Body of pancreas (tissue), 4 donors: ENCODE data around the gene PRKAA1. TPM values are rescaled to one million over a fixed set of nuclear protein-coding genes. Genes with fewer than 3 reads are reported as not detected.
"Not testable (repeated sequence)": the region's sequence is repeated elsewhere in the genome, so short reads cannot be mapped to it uniquely, and the experiment has no call there.

Experiments
- ATAC-seq: fragments of 150-250 bp; one replicate; pipeline ENCODE4 v1.9.1; 2016
- DNase-seq, 4 donors: peaks; one replicate each; pipeline ENCODE4 v3.0.0-alpha.2; 2019
- H3K27ac ChIP-seq, 4 donors: fragments of 200-600 bp; sonication (generic); 1 replicate in 3 of 4; 2 replicates in 1 of 4; pipeline versions ENCODE4 v1.5.1 to v1.6.1; 2016 to 2019; ENCODE audit warnings: mild to moderate bottlenecking in 1 of 4, mixed read lengths in 1 of 4, moderate library complexity in 1 of 4
- H3K27me3 ChIP-seq, 2 donors: fragments of 200-600 bp; sonication (generic); one replicate each; pipeline ENCODE4 v1.6.0; 2016; ENCODE audit warnings: mild to moderate bottlenecking in 1 of 2
- H3K36me3 ChIP-seq, 2 donors: fragments of 200-600 bp; sonication (generic); replicated peaks in 1 of 2; 2 replicates each; pipeline ENCODE4 v1.5.1; 2016; ENCODE audit warnings: low read depth in 2 of 2; ENCODE audit not compliant: insufficient read depth in 1 of 2
- H3K4me1 ChIP-seq: fragments of 200-600 bp; sonication (generic); one replicate; pipeline ENCODE4 v1.6.0; 2016
- H3K4me3 ChIP-seq, 2 donors: fragments of 200-600 bp; sonication (generic); 1 replicate in 1 of 2; 2 replicates in 1 of 2; pipeline ENCODE4 v1.5.1; 2016 to 2019
- H3K9me3 ChIP-seq, 3 donors: fragments of 200-600 bp; sonication (generic); 1 replicate in 2 of 3; 2 replicates in 1 of 3; pipeline ENCODE4 v1.5.1; 2016
- POLR2A ChIP-seq, 3 donors: fragments of 450-650 bp; IDR thresholded peaks; one replicate each; pipeline ENCODE4 v1.6.1; 2016; ENCODE audit warnings: antibody characterized with exemption in 3 of 3, mild to moderate bottlenecking in 2 of 3
- WGBS, 2 donors: methylation state at CpG; one replicate each; pipeline ENCODE4 v1.1.5; 2017; 5-methylcytosine and 5-hydroxymethylcytosine counted together
- intact Hi-C: fragments of 100-400 bp; cut with DNase I; formaldehyde crosslinking; loops from one replicate; pipeline ENCODE4 v1.15.1; 2023
- total RNA-seq, 2 donors: library from RNA; depleted of rRNA; stranded (reverse); fragments of >200 nt; gene quantifications; one replicate each; pipeline ENCODE4 v1.1.0, GENCODE V29; 2016
- TF ChIP-seq, protein P1 (sequence below), 7 experiments: fragments of 450-650 bp in 4 of 7; fragments of 200-600 bp in 3 of 7; sonication (generic) in 3 of 7; IDR thresholded peaks; one replicate each; pipeline ENCODE4 v1.5.1; 2016 to 2019; ENCODE audit warnings: antibody characterized with exemption in 7 of 7

The PRKAA1 gene
- total RNA-seq, 2 donors from 2014 or later: 53.2 to 70.9 TPM

DNA sequence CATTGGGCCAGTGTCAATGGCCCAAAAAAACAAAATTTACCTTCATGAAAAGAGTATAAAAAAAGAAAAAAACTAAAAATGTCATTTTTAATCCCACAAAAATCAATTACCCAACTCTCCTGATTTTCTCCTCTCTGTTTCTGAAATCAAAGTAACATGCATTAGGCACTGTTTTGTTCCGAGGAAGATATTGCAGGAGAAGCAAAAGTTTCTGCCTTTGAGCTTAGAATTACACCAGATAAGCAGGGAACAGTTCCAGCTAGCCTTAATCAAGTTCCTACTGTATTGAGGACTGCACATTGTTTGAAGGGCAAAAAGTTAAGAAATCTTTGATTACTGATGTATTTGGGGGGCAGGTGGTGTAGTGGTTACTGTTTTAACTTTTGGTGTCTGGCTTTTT is 1.1 kb upstream of the PRKAA1 start:
- no peak overlapping the region for H3K4me3 ChIP-seq
- intact Hi-C loops: no loop called here
- H3K27ac ChIP-seq: no peak overlapping the region
- H3K36me3 ChIP-seq: no peaks in the 10 kb centered on the region
- no peaks in the 10 kb centered on the region for H3K9me3 ChIP-seq
- no peak for ATAC-seq
- DNase-seq: no peak
- H3K27me3 ChIP-seq: no peaks in the 10 kb centered on the region
- H3K4me1 ChIP-seq: peaks cover 23% of the 10 kb centered on the region
- TF ChIP-seq, protein P1, sequence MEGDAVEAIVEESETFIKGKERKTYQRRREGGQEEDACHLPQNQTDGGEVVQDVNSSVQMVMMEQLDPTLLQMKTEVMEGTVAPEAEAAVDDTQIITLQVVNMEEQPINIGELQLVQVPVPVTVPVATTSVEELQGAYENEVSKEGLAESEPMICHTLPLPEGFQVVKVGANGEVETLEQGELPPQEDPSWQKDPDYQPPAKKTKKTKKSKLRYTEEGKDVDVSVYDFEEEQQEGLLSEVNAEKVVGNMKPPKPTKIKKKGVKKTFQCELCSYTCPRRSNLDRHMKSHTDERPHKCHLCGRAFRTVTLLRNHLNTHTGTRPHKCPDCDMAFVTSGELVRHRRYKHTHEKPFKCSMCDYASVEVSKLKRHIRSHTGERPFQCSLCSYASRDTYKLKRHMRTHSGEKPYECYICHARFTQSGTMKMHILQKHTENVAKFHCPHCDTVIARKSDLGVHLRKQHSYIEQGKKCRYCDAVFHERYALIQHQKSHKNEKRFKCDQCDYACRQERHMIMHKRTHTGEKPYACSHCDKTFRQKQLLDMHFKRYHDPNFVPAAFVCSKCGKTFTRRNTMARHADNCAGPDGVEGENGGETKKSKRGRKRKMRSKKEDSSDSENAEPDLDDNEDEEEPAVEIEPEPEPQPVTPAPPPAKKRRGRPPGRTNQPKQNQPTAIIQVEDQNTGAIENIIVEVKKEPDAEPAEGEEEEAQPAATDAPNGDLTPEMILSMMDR (IDR thresholded peaks at IDR 0.05): no peak
- TF ChIP-seq POLR2A (IDR thresholded peaks at IDR 0.05): no peak
- WGBS, 2 donors: 18 to 38% methylated on average over 1 of the region's 1 CpG

DNA sequence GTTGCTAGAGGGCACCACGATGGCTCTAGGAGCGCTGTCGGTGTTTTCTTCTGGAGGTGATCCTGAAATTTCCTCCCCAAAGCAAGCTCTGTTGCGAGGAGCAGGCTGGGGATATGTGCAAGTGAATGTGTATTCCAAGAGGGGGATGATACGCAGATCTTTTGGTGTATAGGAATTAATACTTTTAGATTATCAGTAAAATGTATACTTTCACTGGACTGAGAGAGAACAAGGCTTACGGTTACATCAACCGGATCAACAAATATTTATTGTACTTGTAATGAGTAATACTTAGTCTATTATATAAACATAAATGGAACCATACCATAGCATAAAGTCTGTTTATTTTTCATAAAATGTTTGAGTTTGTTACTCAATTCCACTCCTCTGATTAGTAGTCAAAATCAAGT is 632 bp upstream of the PRKAA1 start:
- intact Hi-C loops: no loop called here
- Histone ChIP-seq H3K36me3 (no peaks in the 10 kb centered on the region), H3K4me3 (peak overlapping the region; percentile 74 to 100), H3K9me3 (no peaks in the 10 kb centered on the region), H3K4me1 (peaks cover 23% of the 10 kb centered on the region), H3K27me3 (no peaks in the 10 kb centered on the region), H3K27ac (peak overlapping the region in 3 of 4 donors; percentile 91 to 96 (median 93))
- ATAC-seq (no peak), DNase-seq (no peak)
- WGBS, 2 donors: 2 to 8% methylated on average over 7 of the region's 7 CpGs
- TF ChIP-seq, protein P1 (IDR thresholded peaks at IDR 0.05): no peak
- no peak for TF ChIP-seq POLR2A (IDR thresholded peaks at IDR 0.05)

DNA sequence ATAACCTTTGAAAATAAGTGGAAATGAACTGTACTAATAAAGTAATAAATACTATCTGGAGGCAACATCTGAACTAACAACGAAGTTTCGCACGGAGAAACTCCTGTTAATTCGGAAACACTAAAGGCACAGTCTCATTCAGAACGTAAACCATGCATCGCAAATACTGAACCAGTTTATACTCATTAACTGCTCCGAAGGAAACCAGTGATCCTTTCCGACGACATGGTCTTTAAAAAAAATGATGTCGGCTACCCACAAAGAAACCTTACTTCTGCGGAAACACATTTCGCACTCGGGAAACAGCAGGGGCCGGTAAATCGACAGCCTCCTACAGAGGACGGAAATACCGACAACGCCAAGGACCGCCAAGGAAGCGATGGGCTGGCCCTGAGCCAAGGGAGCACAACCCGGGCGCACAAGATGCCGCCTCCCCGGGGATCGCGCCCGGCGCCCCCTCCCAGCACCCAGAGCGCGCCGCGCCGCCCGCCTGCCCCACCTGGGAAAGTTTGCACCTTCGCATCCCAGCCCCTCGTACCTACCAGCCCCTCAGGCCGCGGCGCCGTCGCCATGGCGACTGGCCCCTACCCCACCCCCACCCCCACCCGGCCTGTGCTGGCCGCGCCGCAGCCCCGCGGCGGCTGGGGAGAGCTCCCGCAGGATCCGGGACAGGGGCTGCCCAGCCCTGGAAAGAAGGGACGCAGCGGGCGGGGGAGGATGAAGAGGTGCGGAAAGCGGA is 732 bp downstream of the PRKAA1 start:
- peaks cover 23% of the 10 kb centered on the region for H3K4me1 ChIP-seq
- ATAC-seq (peak; percentile 64), DNase-seq (peak; percentile 67 to 76 (median 69))
- TF ChIP-seq, protein P1 (IDR thresholded peaks at IDR 0.05): no peak
- no peak for TF ChIP-seq POLR2A (IDR thresholded peaks at IDR 0.05)
- no peaks in the 10 kb centered on the region for H3K9me3 ChIP-seq
- intact Hi-C loops: no loop called here
- H3K27ac ChIP-seq: peak overlapping the region; percentile 79 to 96 (median 92)
- H3K4me3 ChIP-seq: peak overlapping the region; percentile 97 to 100
- H3K36me3 ChIP-seq: no peaks in the 10 kb centered on the region
- 0% methylated on average over 13 to 42 of the region's 56 CpGs for WGBS, 2 donors
- H3K27me3 ChIP-seq: no peaks in the 10 kb centered on the region

DNA sequence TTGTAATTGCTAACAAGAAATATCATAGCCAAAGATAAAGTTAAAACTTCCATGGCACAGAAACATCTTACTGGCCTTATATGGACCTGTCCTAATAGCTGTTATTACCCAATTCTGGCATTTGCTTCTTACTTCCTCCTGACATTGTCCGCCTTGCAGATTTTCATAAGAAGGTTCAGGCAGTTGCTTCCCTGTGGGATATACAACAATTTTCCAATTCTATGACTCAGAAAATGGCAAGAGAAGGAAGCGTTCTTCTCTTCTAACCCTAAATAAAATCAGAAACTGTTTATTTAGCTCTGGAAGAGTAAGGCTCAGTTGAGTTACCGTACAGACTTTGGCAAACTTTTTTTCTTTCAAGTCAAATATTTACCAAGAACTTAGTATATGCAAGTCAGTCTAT is 1.7 kb downstream of the PRKAA1 start:
- WGBS, 2 donors: 7 to 8% methylated on average over 3 of the region's 3 CpGs
- Histone ChIP-seq H3K27me3 (no peaks in the 10 kb centered on the region), H3K36me3 (no peaks in the 10 kb centered on the region), H3K27ac (peak overlapping the region in 2 of 4 donors; percentile 37 to 96), H3K4me3 (peak overlapping the region in 1 of 2 donors; percentile 97), H3K4me1 (peaks cover 29% of the 10 kb centered on the region), H3K9me3 (no peaks in the 10 kb centered on the region)
- DNase-seq: peak in 1 of 4 donors; percentile 10
- TF ChIP-seq, protein P1 (IDR thresholded peaks at IDR 0.05): no peak
- no peak for TF ChIP-seq POLR2A (IDR thresholded peaks at IDR 0.05)
- intact Hi-C loops: no loop called here
- no peak for ATAC-seq

DNA sequence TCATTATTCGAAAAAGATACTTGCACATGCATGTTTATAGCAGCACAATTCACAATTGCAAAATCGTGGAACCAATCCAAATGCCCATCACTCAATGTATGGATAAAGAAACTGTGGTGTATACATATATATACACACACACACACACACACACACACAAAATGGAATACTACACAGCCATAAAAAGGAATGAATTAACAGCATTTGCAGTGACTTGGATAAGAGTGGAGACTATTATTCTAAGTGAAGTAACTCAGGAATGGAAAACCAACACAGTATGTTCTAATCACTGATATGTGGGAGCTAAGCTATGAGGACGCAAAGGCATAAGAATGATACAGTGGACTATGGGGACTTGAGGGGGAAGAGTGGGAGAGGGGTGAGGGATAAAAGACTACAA is 3.3 kb downstream of the PRKAA1 start:
- ATAC-seq, H3K27ac ChIP-seq, H3K4me3 ChIP-seq, DNase-seq, H3K36me3 ChIP-seq, H3K27me3 ChIP-seq, intact Hi-C loops, H3K9me3 ChIP-seq: not testable (repeated sequence)
- H3K4me1 ChIP-seq: peaks cover 38% of the 10 kb centered on the region
- 82 to 88% methylated on average over 3 of the region's 3 CpGs for WGBS, 2 donors

DNA sequence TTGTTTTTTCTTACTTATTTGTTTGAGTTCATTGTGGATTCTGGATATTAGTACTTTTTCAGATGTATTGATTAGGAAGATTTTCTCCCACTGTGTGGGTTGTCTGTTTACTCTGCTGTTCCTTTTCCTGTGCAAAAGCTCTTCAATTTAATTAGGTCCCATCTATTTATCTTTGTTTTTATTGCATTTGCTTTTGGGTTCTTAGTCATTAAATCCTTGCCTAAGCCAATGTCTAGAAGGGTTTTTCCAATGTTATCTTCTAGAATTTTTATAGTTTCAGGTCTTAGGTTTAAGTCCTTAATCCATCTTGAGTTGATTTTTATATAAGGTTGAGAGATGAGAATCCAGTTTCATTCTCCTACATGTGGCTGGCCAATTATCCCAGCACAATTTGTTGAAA is 3.8 kb downstream of the PRKAA1 start:
- intact Hi-C loops, H3K27me3 ChIP-seq, H3K9me3 ChIP-seq, H3K4me3 ChIP-seq, DNase-seq, H3K36me3 ChIP-seq, ATAC-seq, H3K27ac ChIP-seq: not testable (repeated sequence)
- peaks cover 40% of the 10 kb centered on the region for H3K4me1 ChIP-seq

DNA sequence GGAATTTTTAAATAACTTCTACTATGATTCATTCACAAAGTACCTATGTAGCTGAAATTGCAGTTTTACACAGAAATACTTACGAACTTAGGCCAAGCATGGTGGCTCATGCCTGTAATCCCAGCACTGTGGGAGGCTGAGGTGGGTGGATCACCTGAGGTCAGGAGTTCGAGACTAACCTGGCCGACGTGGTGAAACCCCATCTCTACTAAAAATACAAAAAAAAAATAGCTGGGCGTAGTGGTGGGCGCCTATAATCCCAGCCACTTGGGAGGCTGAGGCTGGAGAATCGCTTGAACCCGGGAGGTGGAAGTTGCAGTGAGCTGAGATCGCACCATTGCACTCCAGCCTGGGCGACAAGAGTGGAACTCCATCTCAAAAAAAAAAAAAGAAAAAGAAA is 5.5 kb downstream of the PRKAA1 start:
- intact Hi-C loops, H3K36me3 ChIP-seq, H3K27ac ChIP-seq, H3K9me3 ChIP-seq, DNase-seq, ATAC-seq, H3K27me3 ChIP-seq, H3K4me3 ChIP-seq: not testable (repeated sequence)
- 94 to 98% methylated on average over 10 of the region's 10 CpGs for WGBS, 2 donors
- peaks cover 40% of the 10 kb centered on the region for H3K4me1 ChIP-seq
